ENCODE data around the gene BRIP1.

DNA sequence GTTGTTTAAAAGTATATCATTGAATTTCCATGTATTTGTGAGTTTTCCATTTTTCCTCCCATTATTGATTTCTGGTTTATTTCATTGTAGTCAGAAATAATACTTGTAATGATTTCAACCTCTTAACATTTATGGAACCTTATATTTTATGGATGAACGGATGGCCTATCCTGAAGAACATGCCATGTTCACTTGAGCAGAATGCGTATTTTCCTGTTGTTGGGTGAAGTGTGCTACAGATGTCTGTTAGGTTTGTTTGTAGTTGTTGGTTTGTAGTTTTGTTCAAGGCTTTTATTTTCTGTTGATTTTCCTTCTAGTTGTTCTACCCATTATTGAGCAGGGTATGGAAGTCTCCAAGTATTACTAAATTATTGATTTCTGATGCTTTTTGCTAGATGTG lies 165.1 kb downstream of the BRIP1 start:
- TF ChIP-seq EZH2phosphoT487 (IDR thresholded peaks at IDR 0.05; ENCODE audit: insufficient read depth, low read depth) (no peak), EZH2 (IDR thresholded peaks at IDR 0.05; ENCODE audit: insufficient read depth, poor library complexity, severe bottlenecking) (no peak)

Measured in GM23248 (cell line).